OCI-LY1 (cell line): ENCODE measurements around the gene TCP10L.

Experiments
- EZH2 ChIP-seq: fragments of 200-600 bp; sonication (generic), shearing (Covaris generic); IDR thresholded peaks from 2 replicates; pipeline ENCODE4 v1.8.0; 2017; ENCODE audit warnings: borderline replicate concordance, mixed run types, mild to moderate bottlenecking, antibody characterized with exemption, low read length, moderate library complexity, mixed read lengths
- TF ChIP-seq, protein P1 (sequence below): fragments of 200-600 bp; sonication (generic), shearing (Covaris generic); IDR thresholded peaks from 2 replicates; pipeline ENCODE4 v1.5.1; 2017; ENCODE audit warnings: mild to moderate bottlenecking, antibody characterized with exemption, low read length, moderate library complexity, mixed read lengths

DNA sequence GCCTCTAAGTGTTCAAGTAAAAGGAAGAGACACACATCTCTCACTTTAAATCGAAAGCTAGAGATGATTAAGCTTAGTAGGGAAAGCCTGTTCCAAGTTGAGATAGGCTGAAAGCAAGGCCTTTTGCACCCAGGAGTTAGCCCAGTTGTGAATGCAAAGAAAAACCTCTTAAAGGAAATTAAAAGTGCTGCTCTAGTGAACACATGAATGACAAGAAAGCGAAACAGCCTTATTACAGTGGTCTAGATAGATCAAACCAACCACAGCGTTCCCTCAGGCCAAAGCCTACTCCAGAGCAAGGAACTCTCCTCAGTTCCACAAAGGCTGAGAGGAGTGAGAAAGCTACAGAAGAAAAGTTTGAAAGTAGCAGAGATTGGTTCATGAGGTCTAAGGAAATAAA is 14.9 kb downstream of the TCP10L start:
- TF ChIP-seq, protein P1, sequence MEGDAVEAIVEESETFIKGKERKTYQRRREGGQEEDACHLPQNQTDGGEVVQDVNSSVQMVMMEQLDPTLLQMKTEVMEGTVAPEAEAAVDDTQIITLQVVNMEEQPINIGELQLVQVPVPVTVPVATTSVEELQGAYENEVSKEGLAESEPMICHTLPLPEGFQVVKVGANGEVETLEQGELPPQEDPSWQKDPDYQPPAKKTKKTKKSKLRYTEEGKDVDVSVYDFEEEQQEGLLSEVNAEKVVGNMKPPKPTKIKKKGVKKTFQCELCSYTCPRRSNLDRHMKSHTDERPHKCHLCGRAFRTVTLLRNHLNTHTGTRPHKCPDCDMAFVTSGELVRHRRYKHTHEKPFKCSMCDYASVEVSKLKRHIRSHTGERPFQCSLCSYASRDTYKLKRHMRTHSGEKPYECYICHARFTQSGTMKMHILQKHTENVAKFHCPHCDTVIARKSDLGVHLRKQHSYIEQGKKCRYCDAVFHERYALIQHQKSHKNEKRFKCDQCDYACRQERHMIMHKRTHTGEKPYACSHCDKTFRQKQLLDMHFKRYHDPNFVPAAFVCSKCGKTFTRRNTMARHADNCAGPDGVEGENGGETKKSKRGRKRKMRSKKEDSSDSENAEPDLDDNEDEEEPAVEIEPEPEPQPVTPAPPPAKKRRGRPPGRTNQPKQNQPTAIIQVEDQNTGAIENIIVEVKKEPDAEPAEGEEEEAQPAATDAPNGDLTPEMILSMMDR = no peak
- TF ChIP-seq EZH2 = no peak
